ENCODE data around the gene AP1G2.
A peak's percentile ranks its signal among the peaks of the same experiment; 100 is the strongest.
"Not testable (repeated sequence)": the region's sequence is repeated elsewhere in the genome, so short reads cannot be mapped to it uniquely, and the experiment has no call there.

Gene AP1G2, protein sequence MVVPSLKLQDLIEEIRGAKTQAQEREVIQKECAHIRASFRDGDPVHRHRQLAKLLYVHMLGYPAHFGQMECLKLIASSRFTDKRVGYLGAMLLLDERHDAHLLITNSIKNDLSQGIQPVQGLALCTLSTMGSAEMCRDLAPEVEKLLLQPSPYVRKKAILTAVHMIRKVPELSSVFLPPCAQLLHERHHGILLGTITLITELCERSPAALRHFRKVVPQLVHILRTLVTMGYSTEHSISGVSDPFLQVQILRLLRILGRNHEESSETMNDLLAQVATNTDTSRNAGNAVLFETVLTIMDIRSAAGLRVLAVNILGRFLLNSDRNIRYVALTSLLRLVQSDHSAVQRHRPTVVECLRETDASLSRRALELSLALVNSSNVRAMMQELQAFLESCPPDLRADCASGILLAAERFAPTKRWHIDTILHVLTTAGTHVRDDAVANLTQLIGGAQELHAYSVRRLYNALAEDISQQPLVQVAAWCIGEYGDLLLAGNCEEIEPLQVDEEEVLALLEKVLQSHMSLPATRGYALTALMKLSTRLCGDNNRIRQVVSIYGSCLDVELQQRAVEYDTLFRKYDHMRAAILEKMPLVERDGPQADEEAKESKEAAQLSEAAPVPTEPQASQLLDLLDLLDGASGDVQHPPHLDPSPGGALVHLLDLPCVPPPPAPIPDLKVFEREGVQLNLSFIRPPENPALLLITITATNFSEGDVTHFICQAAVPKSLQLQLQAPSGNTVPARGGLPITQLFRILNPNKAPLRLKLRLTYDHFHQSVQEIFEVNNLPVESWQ

DNA sequence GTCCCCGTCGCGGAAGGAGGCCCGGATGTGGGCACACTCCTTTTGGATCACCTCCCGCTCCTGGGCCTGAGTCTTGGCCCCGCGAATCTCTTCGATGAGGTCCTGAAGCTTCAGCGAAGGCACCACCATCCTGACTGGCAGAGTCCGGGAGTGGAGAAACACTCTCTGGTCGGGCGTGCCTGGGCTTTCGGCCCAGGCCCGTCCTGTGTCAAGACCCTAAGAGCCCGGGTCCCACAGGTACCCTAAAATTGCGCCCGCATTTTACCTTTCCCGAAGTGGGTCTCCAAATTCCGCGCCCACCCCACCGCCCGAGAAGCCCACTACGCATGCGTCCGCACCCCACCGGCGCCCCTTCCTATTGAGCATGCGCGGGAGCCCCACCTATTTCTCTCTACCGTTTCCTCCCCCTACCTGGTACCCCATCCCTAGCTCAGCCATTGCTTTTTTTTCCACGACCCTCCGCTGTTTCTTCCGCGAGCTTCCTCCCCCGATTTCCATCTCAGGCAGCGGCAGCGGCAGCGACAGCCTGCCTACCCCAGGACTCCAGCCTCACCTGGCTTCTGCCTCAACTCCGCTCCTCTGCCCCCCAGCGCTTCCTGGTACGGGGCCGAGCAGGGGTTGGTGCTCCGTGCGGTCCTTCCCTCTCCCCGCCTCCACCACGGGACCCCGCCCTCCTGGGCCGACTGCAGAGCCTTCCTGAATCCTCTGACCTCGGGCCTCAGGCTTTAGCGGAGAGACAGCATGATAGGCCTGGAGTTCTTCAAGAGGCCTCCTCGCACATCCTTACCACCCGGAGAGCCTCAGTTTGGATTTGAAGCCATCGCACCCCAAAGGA is at the start of gene AP1G2:
Gene AP1G2 (minus strand): TSS at position 606 of the 835 bp plus-strand sequence. CDS start 477 bp downstream, at position 129.
- DNase-seq (ENCODE audit: low read depth in 4 of 4, low spot score in 1 of 4) = peak; percentile 66 to 89 (median 78)

DNA sequence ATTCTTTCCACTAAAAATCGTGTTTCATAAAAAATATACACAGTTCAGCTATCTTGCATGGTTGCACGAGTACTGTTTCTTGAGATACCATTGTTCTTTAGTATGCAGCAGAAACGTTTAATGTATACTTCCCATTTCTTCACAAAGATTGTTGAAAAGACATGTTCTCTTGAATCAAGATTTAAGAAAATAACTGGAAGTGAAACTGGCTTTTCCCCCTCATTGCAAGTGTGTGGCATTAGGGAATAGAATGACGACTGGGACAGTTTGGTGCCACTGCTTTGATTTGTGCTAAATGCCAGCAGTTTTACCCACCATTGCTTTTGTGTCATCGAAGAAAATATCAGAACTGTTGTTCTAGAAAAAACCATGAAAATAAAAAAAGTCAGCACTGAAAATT is 48.3 kb upstream of the AP1G2 start:
- no peak for DNase-seq (ENCODE audit: low read depth in 4 of 4, low spot score in 1 of 4)

DNA sequence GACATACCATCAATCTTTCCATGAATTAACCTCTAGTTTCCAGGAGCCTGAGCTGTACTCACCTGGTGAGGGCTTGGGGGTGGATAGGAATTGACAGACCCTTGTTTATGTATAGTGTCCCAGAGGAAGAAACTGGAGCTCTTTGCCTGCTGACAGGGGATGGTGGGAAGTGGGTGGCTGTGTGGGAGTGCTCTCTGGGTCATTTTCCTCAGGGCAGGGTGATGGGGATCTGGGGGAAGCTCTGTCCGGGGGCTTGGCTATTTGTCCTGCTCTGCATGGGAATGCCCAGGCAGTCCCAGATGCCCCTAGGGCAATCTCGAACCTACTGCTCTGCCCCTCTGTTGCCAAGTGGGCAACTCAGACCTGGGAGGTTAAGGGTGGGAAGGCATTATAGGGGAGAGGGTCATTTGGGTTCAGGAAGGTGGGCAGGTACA is 46.8 kb upstream of the AP1G2 start:
- no peak for DNase-seq (ENCODE audit: low read depth in 4 of 4, low spot score in 1 of 4)

DNA sequence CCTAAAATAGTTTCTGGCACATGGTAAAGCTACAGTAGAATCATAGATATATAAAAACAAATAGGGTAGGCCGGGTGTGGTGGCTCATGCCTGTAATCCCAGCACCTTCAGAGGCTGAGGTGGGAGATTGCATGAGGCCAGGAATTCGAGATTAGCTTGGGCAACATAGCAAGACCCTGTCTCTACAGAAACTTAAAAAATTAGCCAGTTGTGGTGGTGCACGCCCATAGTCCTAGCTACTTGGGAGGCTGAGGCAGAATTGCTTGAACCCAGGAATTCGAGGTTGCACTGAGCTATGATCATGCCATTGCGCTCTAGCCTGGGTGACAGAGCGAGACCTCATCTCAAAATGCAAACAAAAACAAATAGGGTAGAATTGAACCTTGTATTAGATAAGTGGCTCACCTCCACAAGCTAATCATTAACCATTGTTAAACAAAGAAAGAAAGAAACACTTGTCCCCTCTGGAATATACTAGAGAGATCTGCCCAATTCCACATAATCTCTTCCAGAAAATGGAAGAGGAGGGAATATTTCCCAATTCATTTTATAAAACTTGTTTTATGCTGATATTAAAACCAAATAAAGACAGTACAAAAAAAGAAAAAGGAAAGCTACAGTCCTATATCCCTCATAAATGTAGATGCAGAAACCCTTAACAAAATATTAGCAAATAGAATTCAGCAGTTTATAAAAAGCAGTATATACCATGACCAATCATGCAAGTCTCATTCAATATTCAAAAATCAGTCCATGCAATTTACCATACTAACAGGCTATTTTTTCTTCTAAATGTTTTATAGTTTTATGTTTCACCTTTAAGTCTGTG is 45.9 kb upstream of the AP1G2 start:
- DNase-seq (ENCODE audit: low read depth in 4 of 4, low spot score in 1 of 4) = no peak

DNA sequence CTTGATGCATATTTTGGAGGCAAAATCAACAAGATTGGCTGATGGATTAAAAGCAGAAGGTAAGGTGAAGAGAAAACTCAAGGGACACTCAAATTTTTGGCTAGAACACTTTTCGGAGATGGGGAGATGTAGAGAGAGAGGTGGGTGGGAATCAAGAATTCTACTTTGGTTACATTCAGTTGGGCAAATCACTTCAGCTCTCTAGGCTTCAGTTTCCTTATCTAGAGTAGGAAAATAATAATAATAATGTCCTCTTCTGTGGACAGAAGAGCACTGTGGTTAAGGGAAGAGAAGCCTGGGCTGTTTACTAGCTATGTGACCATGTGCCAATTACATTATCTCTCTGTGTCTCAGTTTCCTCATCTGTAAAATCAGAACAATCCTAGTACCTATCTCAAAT is 45.2 kb upstream of the AP1G2 start:
- DNase-seq (ENCODE audit: low read depth in 4 of 4, low spot score in 1 of 4) = no peak

DNA sequence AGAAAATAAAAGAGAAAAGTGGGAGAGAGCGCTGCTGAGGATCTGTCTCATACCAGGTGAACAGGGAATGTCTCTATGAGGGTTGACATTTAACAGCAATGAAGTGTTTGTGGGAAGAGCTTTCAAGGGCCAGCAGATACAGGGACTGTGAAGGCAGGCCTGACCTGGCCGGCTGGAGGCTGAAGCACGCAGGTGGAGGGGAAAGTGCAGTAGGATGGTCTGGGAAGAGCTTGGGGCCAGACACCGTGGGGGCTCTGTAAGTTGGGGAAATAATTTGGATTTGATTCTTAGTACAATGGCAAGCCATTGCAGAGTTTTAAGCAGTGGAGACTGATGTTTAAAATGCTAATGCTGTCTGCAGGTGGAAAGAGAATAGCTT is 44.8 kb upstream of the AP1G2 start:
- no peak for DNase-seq (ENCODE audit: low read depth in 4 of 4, low spot score in 1 of 4)

DNA sequence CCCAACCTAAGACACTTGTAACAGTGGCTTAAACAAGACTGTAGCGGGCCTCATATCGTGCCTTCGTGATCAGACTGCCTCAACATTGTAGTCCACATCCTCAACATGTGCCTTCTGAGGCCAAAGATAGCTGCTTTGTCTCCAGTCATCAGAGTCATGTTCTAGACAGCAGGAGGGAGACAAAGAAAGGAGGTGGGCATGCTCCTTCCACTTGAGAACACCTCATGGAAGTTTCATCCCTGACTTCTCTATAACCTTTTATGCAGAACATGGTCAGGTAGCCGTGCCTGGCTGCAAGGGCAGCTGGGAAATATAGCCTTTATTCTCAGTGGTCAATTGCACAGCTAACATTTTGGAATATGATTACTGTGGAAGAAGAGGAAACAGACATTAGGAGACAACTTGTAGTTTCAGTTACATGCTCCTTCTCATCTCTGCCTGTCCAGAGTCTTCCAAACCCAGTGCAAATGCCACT is 43.3 kb upstream of the AP1G2 start:
- DNase-seq (ENCODE audit: low read depth in 4 of 4, low spot score in 1 of 4) = no peak

DNA sequence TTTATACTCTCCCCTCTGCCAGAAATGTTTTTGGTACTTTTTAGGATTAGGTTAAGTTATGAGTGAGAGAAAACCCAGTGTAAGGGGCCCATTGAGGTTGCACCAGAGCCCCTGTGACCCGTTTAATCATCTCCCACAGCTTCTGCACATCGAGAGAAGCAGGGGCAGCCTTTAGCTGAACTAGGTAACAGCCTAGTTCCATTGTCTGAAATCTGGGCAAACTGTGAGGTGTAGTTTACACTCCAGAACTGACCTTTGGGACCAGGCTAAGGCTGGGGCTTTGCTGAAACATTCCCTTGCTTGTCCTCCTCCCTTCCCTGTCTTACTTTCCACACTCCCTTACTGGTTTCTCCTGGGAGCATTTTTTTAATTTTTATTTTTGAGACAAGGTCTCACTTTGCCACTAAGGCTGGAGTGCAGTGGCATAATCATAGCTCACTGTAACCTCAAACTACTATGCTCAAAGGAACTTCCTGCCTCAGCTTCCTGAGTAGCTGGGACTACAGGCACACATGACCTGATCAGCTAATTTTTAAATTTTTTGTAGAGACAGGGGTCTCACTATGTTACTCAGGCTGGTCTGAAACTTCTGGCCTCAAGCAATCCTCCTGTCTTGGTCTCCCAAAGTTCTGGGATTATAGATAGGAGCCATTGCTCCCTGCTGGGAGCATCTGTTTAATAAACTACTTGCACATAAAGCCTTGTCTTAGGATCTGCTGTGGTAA is 42.7 kb upstream of the AP1G2 start:
- DNase-seq (ENCODE audit: low read depth in 4 of 4, low spot score in 1 of 4) = no peak

DNA sequence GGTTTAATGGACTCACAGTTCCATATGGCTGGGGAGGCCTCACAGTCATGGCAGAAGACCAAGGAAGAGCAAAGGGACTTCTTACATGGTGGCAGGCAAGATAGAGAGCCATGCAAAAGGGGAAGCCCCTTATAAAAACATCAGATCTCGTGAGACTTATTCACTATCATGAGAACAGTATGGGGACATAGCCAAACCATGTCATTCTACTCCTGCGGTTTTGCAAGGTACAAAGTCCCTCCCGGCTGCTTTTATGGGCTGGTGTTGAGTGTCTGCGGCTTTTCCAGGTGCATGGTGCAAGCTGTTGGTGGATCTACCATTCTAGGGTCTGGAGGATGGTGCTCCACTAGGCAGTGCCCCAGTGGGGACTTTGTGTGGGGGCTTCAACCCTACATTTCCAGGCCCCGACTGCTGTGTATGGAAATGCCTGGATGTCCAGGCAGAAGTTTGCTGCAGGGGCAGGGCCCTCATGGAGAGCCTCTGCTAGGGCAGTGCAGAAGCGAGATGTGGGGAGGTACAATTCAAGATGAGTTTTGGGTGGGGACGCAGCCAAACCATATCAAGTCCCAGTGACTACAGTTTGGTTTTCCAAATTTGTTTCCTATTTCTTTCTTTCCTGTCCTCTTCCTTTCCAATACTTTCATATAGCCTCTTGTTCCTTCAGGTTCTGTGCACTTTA is 42.0 kb upstream of the AP1G2 start:
- not testable (repeated sequence) for DNase-seq (ENCODE audit: low read depth in 4 of 4, low spot score in 1 of 4)

DNA sequence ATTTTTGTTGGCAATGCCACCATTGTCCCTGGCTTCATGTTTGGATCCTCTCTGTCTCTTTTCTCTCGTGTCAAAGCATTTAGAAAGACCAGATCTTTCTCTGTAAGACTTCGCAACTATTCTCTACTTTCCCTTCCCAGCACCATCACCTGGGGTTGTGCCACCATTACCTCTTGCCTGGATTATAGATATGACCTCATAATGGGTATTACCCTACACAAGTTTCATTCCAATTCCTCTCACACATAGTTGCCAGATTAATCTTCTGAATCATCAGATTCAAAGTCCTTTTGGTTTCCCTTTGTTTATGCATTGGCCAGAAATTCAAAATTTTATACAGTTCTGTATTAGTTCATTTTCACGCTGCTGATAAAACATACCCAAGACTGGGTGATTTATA is 41.4 kb upstream of the AP1G2 start:
- no peak for DNase-seq (ENCODE audit: low read depth in 4 of 4, low spot score in 1 of 4)

DNA sequence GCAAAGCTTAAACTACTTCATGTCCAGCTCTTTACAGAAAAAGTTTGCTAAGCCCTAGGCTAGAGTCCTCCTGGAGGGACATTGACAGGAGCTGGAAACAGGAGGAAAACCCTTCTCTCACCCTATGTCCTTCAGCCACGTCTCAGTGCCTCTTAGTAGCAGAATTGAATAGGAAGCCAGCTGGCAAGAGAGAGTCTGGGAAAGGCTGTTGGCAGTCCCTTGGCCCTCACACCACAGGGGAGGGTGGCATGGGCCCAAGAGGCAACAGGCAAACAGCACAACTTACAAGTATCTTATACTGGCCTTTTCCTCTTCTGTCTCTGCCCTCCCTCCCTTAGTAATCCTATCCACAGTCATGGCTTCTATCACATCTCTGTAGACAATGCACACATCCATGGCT is 40.9 kb upstream of the AP1G2 start:
- no peak for DNase-seq (ENCODE audit: low read depth in 4 of 4, low spot score in 1 of 4)

DNA sequence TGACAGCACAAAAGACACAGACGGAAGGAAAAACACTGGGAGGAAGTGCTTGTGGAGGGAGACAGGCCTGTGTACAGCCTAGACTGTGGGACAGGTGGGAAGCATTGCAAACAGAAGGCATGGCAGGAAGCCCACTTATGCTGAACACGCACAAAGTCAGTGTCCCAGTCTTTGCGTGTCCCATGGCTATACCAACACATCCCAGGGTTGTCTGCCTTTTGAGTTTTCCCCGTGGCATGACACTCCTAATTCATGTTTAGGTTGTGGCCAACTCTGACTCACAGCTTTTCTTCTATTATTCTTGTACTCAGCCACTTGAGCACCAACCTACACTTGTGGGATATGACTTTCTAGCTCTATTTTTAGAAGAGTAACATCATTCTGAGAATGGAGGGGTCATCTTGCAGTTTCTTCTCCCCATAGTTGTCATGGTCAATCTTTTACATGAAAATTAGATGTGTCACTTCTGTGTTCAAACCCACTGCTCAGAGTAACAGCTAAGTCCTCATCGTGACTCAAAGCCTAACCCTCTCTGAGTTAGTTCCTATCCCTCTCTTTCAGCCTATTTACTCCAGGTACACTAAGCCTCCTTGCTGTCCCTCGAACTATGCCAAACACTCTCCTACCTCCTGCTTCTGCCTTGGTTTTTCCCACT is 38.5 kb upstream of the AP1G2 start:
- DNase-seq (ENCODE audit: low read depth in 4 of 4, low spot score in 1 of 4) = no peak

DNA sequence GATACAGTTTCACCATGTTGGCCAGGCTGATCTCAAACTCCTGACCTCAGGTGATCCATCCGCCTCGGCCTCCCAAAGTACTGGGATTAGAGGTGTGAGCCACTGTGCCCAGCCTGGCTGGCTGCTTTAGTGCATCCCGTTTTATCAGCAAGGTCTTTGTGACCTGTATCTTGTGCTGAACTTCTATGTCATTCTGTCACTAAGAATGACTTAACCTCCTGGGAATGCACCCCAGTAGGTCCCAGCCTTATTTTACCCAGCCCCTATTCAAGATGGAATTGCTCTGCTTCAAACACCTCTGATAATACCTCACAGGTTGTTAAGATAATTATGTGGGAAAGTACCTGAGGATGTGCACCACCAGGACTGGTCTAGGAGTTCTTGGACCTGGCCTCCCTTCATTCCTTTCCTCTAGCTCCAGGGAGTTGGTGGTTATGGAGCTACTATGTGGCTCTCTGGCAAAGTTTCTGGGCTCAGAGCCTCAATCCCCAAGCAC is 37.1 kb upstream of the AP1G2 start:
- DNase-seq (ENCODE audit: low read depth in 4 of 4, low spot score in 1 of 4) = no peak

DNA sequence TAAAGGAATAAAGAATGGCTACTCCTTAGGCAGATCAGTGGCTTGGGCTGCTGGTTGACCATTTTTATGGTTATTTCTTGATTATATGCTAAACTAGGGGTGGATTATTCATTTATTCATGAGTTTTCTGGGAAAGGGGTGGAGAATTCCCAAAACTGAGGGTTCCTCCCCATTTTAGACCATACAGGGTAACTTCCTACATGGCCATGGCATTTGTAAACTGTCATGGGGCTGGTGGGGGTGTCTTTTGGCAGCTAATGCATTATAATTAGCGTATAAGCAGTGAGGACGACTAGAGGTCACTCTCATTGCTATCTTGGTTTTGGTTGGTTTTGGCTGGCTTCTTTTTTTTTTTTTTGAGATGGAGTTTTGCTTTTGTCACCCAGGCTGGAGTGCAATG is 36.6 kb upstream of the AP1G2 start:
- no peak for DNase-seq (ENCODE audit: low read depth in 4 of 4, low spot score in 1 of 4)

DNA sequence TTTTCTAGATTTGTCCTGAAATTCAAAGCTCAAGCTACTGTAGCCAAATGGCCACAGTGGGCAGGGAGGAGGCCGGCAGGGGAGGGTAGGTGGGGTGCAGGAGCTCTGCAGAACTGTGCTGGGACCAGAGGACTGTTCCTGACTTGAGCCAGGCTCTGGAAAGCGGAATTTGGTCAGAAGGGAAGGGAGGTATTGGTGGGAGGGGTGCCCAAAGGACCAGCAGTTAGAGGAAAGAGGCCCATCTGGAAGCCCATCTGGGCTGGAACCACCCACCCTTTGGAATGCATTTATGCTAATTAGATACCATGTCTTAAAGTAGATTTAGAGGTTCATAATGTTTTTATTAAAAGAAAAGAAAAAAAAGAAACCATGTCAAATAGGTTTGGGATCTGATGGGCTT is 35.5 kb upstream of the AP1G2 start:
- no peak for DNase-seq (ENCODE audit: low read depth in 4 of 4, low spot score in 1 of 4)

DNA sequence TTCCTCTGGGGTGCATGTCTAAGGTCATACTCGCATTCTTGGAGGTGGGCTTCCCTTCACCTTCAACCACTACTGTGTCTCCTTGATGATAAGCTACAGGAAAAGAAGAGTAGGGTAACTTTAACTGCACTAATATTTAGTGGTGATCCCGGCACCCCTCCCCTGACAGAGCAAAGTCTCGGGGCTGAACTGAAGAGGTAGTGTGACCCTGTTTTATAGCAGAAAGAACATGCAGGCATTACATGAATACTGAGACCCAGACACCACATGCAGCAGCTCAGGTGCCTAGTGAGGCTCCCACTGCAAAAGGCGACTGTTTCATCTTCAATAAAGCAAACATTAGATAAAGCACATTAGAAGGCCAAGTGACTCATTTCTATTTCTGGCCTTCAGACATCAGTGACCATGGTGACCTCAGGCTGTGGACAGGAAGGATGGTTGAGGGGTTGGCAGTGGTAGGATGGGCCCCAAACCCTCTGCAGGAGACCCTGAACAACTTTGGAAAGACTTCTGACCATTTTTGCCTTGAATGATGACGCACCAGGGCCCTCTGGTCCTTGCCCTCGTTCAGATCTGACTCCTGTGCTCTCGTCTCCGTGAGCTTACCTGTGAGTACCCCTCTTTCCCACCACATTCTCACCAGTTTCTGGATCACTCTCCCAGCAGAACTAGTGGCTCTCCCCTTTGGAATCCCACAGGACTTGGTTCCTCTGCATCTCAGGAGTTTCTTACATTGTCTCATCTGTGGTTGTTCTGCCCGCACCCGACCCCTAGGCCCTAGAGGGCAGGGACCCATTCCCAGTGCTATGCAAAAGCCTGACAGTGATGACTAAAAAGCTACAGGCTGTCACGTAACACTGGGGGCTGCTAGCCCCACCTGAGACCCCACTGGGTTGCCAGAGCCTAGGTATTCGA is 34.8 kb upstream of the AP1G2 start:
- DNase-seq (ENCODE audit: low read depth in 4 of 4, low spot score in 1 of 4) = no peak

DNA sequence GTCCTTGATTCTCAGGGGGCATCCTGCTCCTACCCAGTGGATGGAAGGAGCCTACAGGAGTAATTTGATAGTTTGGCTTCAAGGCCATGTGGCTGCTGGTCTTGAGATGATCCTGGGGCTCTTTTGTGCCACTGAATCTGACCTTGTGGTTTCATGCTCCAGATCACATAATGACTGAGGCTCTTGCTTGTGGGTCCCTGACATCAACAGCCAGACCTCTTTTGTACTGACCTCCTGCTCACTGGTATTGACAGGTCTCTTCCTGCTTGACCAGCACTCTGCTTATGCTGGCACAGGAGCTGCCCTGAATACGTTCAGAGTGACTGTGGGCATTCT is 34.2 kb upstream of the AP1G2 start:
- DNase-seq (ENCODE audit: low read depth in 4 of 4, low spot score in 1 of 4) = no peak

DNA sequence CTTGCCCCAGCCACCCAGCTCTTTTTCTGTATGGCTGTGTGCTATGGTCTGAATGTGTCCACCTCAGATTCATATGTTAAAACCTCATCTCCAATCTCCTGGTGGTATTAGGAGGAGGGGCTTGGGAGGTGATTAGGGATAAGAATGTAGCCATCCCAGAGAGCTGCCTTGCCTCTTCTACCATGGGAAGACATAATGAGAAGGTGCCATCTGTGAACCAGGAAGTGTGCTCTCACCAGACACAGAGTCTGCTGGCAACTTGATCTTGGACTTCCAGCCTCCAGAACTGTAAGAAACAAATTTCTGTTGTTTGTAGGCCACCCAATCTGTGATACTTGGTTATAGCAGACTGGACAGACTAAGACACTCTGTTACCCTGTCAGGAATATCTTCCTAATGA is 33.8 kb upstream of the AP1G2 start:
- no peak for DNase-seq (ENCODE audit: low read depth in 4 of 4, low spot score in 1 of 4)

Measured in stimulated activated CD4-positive, alpha-beta T cell treated with anti-CD3 and anti-CD28 coated beads, Interleukin-1b, Interleukin-23, amount 100 ng/mL, for 24 hours (primary cell).